DMS153 treated with DMSO at 0.1 percent for 48 hours (cell line): ENCODE measurements around the gene PCDHGA6.
"Not testable (repeated sequence)": the region's sequence is repeated elsewhere in the genome, so short reads cannot be mapped to it uniquely, and the experiment has no call there.

Experiments used
- DNase-seq: peaks from one replicate; lab custom pipeline; 2025; ENCODE audit not compliant: unreplicated experiment; lab: John Stamatoyannopoulos, UW

The PCDHGA6 gene

DNA sequence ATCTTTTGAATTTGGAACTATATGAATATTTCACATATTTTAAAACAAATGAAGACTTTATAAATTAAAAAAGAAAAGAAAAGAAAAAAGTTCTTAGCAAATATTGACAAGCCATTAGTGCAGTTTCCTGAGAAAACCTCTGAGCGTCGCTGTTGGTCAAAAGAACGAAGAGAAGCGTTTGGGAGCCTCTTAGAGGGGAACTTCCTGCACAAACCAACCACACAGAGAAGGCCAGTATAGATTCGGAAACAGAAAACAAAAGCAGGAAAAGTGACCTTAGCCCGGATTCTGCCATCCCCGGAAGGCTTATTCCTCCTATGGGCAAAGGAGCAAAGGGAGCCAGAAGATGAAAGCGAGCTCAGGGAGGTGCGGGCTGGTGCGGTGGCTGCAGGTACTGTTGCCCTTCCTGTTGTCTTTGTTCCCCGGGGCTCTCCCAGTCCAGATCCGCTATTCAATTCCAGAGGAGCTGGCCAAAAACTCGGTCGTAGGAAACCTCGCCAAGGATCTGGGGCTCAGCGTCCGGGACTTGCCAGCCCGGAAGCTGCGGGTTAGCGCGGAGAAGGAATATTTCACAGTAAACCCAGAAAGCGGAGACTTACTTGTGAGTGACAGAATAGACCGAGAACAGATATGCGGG, 13.8 kb upstream of the PCDHGA6 start, which contains the start of gene PCDHGB2:
PCDHGB2 (plus strand) TSS at position 205 of the 637 bp plus-strand sequence; CDS start at position 347, 142 bp downstream.
- no peak for DNase-seq

DNA sequence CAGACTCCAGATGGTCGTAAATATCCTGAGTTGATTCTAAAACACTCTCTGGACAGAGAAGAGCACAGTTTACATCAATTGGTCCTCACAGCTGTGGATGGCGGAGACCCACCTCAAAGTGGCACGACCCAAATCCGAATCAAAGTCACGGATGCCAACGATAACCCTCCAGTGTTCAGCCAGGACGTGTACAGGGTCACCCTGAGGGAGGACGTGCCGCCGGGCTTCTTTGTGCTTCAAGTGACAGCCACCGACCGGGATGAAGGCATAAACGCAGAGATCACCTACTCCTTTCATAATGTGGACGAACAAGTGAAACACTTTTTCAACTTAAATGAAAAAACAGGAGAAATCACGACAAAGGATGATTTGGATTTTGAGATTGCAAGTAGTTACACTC, 13.0 kb upstream of the PCDHGA6 start:
- no peak for DNase-seq

DNA sequence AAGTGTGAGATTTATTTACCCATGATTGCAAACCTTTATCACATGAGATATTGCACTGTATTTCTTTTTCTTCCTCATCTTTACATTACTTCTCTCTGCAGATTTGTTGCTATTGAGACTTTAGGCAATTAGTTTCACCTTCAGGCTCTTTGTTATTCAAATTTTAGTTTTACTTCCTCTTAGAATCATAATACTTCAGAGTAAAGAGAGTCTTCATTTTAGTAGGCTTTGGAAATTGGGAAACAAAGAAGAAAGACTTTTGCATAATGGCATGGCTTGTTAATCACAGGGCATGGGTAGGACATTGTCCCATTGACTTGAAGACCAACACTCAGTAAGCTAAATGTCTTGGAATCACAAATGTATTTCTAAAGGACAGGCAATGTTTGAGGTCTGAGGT, 11.0 kb upstream of the PCDHGA6 start:
- DNase-seq, result no peak

DNA sequence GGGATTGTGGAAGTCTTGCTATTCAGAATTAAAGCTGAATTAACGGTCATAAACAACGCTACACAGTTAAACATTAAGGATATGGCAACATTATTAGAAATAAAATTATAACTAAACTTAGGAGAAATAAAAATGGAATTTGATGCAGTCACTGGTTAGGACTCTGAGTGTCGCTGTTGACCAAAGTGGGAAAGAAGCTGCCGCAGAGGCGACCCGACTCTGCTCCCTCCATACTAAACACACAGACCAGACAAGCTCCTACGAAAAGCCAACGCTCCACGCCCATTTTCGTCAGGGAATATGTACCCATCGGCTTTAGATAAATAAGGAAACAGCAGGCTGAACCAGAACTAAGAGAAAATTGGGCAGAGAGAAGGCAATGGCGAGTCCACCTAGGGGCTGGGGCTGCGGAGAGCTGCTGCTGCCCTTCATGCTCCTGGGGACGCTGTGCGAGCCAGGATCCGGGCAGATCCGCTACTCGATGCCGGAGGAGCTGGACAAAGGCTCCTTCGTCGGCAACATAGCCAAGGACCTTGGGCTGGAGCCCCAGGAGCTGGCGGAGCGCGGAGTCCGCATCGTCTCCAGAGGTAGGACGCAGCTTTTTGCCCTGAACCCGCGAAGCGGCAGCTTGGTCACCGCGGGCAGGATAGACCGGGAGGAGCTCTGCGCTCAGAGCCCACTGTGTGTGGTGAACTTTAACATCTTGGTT, 9.6 kb upstream of the PCDHGA6 start, which contains the start of gene PCDHGA5:
PCDHGA5 (plus strand) TSS at position 211 of the 709 bp plus-strand sequence; CDS start at position 380, 169 bp downstream.
- DNase-seq, result no peak

DNA sequence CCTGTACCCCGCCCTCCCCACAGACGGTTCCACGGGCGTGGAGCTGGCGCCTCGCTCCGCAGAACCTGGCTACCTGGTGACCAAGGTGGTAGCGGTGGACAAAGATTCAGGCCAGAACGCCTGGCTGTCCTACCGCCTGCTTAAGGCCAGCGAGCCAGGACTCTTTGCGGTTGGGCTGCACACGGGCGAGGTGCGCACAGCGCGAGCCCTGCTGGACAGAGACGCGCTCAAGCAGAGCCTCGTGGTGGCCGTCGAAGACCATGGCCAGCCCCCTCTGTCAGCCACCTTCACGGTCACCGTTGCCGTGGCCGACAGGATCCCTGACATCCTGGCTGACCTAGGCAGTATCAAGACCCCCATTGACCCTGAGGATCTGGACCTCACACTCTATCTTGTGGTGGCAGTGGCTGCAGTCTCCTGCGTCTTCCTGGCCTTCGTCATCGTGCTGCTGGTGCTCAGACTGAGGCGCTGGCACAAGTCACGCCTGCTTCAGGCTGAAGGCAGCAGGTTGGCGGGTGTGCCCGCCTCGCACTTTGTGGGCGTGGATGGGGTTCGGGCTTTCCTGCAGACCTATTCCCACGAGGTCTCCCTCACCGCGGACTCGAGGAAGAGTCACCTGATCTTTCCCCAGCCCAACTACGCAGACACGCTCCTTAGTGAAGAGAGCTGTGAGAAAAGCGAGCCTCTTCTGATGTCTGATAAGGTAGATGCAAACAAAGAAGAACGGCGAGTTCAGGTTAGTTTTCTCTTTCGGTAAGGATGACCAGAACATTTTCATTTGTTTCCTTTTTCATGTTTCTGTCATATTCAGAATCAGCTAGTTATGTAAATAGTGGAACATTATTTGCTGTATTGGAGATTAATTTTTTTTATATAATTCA, 7.4 kb upstream of the PCDHGA6 start:
- no peak for DNase-seq

DNA sequence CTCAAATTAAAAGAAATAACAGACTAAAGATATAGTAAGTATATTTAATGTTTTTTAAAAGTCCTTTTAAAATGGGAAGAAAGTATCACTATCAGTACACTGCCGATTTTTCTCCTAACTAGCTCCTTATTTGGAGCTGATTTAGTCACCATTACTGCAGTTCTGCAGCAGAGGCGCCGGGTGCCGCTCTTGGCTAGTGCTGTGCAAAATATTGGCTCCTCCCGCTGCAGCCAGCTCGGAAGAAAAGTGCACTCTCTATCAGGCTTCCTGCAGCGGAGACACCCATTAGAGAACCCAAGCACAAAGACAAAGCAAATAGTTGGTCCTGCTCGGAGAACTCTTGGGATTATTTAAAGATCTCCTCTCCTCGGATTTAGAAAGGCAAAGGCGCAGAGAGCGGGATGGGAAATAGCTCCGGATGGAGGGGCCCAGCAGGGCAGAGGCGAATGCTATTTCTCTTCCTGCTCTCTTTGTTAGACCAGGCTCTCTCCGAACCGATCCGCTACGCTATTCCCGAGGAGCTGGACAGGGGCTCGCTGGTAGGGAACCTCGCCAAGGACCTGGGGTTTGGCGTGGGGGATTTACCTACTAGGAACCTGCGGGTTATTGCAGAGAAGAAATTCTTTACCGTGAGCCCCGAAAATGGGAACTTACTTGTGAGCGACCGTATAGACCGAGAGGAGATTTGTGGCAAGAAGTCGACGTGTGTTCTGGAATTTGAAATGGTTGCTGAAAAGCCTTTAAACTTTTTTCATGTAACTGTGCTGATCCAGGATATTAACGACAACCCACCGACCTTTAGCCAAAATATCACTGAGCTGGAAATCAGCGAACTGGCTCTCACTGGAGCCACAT, 3.5 kb upstream of the PCDHGA6 start, which contains the start of gene PCDHGB3:
PCDHGB3 (plus strand) TSS at position 249 of the 855 bp plus-strand sequence; CDS start at position 402, 153 bp downstream.
- no peak for DNase-seq

DNA sequence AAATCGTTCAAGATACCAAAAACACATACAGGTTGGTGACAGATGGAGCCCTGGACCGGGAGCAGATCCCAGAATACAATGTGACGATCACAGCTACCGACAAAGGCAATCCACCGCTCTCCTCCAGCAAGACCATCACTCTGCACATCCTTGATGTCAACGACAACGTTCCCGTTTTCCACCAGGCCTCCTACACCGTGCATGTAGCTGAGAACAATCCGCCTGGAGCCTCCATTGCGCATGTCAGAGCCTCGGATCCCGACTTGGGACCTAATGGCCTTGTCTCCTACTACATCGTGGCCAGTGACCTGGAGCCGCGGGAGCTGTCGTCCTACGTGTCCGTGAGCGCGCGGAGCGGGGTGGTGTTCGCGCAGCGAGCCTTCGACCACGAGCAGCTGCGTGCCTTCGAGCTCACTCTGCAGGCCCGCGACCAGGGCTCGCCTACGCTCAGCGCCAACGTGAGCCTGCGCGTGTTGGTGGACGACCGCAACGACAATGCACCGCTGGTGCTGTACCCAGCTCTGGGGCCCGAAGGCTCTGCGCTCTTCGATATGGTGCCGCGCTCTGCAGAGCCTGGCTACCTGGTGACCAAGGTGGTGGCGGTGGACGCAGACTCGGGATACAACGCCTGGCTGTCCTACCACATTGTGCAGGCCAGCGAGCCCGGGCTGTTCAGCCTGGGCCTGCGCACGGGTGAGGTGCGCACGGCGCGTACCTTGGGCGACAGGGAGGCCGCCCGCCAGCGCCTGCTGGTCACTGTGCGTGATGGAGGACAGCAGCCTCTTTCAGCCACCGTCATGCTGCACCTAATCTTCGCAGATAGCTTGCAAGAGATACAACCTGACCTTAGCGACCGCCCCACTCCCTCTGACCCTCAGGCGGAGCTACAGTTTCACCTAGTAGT, 1.9 kb upstream of the PCDHGA6 start:
- DNase-seq, result no peak

DNA sequence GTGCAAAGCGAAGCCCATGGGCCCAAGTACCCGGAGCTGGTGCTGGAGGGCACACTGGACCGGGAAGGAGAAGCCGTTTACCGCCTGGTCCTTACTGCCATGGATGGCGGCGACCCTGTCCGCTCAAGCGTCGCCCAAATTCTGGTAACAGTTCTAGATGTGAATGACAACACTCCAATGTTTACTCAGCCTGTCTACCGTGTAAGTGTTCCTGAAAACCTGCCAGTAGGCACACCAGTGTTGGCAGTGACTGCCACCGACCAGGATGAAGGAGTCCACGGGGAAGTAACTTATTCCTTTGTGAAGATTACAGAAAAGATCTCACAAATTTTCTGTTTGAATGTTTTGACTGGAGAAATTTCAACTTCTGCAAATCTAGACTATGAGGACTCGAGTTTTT, 936 bp downstream of the PCDHGA6 start:
- no peak for DNase-seq

DNA sequence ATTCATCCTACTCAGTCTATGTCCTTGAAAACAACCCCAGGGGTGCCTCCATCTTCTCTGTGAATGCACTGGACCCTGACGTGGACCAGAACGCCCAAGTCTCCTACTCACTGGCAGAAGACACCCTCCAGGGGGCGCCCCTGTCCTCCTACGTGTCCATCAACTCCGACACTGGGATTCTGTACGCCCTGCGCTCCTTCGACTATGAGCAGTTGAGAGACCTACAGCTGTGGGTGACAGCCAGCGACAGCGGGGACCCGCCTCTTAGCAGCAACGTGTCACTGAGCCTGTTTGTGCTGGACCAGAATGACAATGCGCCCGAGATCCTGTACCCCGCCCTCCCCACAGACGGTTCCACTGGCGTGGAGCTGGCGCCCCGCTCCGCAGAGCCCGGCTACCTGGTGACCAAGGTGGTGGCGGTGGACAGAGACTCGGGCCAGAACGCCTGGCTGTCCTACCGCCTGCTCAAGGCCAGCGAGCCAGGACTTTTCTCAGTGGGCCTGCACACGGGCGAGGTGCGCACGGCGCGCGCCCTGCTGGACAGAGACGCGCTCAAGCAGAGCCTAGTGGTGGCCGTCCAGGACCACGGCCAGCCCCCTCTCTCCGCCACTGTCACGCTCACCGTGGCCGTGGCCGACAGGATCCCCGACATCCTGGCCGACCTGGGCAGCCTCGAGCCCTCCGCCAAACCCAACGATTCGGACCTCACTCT, 1.9 kb downstream of the PCDHGA6 start:
- DNase-seq, result not testable (repeated sequence)

DNA sequence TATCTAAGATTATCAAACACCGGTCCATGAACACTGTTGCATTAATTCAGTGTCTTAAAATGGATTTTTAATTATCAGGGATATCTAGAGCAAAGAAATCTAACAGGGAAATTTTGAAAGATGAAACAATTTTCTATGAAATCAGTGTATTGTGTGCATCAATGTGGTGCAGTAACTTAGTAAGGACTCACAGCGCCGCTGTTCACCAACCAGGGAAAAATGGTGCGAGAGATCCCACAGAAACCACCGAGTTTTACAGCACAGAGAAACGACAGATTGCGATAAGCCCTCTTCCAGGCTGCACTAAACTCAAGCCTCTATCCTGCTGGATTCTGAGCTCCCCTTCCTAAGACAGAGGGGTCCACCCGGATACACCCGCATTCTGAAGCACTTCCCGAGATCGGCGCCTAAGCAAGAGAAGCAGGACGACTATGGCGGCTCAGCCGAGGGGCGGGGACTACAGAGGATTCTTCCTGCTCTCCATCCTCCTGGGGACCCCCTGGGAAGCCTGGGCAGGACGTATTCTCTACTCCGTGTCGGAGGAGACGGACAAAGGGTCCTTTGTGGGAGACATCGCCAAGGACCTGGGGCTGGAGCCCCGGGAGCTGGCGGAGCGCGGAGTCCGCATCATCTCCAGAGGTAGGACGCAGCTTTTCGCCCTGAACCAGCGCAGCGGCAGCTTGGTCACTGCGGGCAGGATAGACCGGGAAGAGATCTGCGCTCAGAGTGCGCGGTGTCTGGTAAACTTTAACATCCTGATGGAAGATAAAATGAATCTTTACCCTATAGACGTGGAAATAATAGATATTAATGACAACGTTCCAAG, 9.0 kb downstream of the PCDHGA6 start, which contains the start of gene PCDHGA7:
PCDHGA7 (plus strand) TSS at position 274 of the 826 bp plus-strand sequence; CDS start at position 432, 158 bp downstream.
- no peak for DNase-seq

DNA sequence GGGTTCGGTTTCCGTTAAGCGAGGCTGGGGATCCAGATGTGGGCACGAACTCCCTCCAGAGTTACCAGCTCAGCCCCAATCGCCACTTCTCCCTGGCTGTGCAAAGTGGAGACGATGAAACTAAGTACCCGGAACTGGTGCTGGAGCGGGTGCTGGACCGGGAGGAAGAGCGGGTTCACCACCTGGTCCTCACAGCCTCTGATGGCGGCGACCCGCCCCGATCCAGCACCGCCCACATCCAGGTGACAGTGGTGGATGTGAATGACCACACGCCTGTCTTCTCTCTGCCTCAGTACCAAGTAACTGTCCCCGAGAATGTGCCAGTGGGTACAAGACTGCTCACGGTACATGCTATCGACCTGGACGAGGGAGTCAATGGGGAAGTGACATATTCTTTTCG, 9.7 kb downstream of the PCDHGA6 start:
- no peak for DNase-seq

DNA sequence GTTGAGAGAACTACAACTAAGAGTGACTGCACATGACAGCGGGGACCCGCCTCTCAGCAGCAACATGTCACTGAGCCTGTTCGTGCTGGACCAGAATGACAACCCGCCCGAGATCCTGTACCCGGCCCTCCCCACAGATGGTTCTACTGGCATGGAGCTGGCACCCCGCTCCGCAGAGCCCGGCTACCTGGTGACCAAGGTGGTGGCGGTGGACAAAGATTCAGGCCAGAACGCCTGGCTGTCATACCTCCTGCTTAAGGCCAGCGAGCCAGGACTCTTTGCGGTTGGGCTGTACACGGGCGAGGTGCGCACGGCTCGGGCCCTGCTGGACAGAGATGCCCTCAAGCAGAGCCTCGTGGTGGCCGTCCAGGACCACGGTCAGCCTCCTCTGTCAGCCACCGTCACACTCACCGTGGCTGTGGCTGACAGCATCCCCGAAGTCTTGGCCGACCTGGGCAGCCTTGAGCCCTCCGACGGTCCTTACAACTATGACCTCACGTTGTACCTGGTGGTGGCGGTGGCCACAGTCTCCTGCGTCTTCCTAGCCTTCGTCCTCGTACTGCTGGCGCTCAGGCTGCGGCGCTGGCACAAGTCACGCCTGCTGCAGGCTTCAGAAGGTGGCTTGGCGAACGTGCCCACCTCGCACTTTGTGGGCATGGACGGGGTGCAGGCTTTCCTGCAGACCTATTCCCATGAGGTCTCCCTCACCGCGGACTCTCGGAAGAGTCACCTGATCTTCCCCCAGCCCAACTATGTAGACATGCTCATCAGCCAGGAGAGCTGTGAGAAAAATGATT, 11.0 kb downstream of the PCDHGA6 start:
- no peak for DNase-seq

DNA sequence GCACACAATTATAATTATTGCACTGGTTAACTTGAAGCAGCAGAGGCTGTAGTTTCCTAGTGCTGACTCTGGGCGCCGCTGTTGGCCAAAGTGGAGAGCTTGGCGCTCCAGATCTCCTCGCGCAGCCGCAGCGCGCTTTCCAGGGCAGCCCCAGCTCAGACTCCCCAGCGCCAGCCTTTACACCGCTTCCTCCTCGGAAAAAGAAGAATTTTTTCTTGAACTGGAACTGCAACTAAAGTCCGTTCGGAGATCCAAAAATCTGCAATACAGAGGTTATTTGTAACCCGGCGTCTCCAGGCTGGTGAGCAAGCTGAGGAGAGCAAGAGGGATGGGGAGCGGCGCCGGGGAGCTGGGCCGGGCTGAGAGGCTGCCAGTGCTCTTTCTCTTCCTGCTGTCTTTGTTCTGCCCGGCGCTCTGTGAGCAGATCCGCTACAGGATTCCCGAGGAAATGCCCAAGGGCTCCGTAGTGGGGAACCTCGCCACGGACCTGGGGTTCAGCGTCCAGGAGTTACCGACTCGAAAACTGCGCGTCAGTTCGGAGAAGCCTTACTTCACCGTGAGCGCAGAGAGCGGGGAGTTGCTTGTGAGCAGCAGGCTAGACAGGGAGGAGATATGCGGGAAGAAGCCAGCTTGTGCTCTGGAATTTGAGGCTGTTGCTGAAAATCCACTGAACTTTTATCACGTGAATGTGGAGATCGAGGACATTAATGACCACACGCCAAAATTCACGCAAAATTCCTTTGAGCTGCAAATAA, 14.0 kb downstream of the PCDHGA6 start, which contains the start of gene PCDHGB4:
PCDHGB4 (plus strand) TSS at position 142 of the 755 bp plus-strand sequence; CDS start at position 329, 187 bp downstream.
- not testable (repeated sequence) for DNase-seq

DNA sequence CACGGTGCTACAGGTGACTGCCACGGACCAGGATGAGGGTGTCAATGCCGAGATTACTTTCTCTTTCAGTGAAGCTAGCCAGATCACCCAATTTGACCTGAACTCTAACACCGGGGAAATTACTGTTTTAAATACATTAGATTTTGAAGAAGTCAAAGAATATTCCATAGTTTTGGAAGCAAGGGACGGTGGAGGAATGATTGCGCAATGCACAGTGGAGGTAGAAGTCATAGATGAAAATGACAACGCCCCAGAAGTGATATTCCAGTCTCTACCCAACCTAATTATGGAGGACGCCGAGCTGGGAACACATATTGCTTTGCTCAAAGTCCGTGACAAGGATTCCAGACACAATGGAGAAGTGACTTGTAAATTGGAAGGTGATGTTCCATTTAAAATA, 15.0 kb downstream of the PCDHGA6 start:
- no peak for DNase-seq

DNA sequence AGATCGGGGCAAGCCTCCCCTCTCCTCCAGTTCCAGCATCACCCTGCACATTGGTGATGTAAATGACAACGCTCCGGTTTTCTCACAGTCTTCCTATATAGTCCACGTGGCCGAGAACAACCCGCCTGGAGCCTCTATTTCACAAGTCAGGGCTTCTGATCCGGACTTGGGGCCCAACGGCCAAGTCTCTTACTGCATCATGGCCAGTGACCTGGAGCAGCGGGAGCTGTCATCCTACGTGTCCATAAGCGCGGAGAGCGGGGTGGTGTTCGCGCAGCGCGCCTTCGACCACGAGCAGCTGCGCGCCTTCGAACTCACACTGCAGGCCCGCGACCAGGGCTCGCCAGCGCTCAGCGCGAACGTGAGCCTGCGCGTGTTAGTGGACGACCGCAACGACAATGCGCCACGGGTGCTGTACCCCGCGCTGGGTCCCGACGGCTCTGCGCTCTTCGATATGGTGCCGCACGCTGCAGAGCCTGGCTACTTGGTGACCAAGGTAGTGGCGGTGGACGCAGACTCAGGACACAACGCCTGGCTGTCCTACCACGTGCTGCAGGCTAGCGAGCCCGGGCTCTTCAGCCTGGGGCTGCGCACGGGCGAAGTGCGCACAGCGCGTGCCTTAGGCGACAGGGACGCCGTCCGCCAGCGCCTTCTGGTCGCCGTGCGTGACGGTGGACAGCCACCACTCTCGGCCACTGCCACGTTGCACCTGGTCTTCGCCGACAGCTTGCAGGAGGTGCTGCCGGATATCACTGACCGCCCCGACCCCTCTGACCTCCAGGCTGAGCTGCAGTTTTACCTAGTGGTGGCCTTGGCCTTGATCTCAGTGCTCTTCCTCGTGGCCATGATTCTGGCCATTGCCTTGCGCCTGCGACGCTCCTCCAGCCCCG, 15.7 kb downstream of the PCDHGA6 start:
- DNase-seq, result no peak
